IgD-negative memory B cell (primary cell): Measurements from ENCODE around the gene CHCHD6. TPM values are rescaled to one million over a fixed set of nuclear protein-coding genes. Genes with fewer than 3 reads are reported as not detected.

ENCODE experiments used
- H3K27ac Mint-ChIP-seq, 3 donors: one replicate each; pipeline ENCODE4 v1.8.0; 2020 to 2022; ENCODE audit warnings: mild to moderate bottlenecking in 3 of 3, mixed read lengths in 3 of 3, moderate library complexity in 1 of 3
- H3K27me3 Mint-ChIP-seq: one replicate; pipeline ENCODE4 v1.8.0; 2021; ENCODE audit warnings: mixed read lengths
- H3K36me3 Mint-ChIP-seq: one replicate; pipeline ENCODE4 v1.8.0; 2020; ENCODE audit warnings: mild to moderate bottlenecking, mixed read lengths
- H3K4me1 Mint-ChIP-seq, 3 donors: one replicate each; pipeline ENCODE4 v1.8.0; 2020 to 2022; ENCODE audit warnings: mixed read lengths in 3 of 3, mild to moderate bottlenecking in 1 of 3
- H3K4me3 Mint-ChIP-seq, 4 donors: one replicate each; pipeline ENCODE4 v1.8.0; 2020 to 2022; ENCODE audit warnings: mild to moderate bottlenecking in 4 of 4, mixed read lengths in 4 of 4, moderate library complexity in 3 of 4
- H3K9me3 Mint-ChIP-seq, 3 donors: one replicate each; pipeline ENCODE4 v1.8.0; 2020 to 2021; ENCODE audit warnings: mixed read lengths in 3 of 3, mild to moderate bottlenecking in 1 of 3
- polyA plus RNA-seq: library from polyadenylated mRNA; unstranded; fragments of 300-500 nt; fragmentation: Illumina TruSeq; gene quantifications from one replicate; pipeline ENCODE4 v1.2.3, GENCODE V29; 2021

The CHCHD6 gene
- polyA plus RNA-seq, 1 donor from 2014 or later, result 16.6 TPM

DNA sequence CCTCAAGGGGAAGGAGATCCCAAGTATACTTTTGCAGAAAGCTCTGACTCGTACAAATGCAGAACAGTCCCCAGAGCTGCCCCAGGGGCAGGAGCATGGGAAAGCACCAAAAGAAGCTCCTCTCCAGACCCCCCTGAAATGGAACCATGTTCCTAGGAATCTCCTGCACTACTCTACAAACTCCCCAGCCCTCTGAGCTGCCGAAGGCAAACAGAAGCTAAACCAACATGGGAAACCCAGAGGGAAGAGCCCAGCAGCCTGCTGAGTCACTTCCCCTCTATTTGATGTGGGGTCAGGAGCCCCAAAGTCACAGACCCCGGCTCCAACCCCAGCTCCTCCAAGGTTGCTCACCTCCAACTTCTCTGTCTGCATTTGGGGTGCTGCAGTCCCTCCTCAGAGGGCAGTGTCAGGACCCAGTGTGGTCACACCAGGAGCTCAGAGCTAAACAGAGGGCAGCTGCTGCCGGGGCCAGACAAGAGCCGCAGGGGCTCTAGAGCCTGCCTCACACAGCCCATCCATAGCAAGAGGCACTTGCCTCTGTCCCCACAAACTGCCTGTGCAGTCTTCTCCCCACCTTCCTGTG, 275.1 kb downstream of the CHCHD6 start:
- H3K4me3 Mint-ChIP-seq, result no peak overlapping the region
- H3K27ac Mint-ChIP-seq, result peak overlapping the region in 2 of 3 donors; percentile 85 to 89
- peaks cover 5 to 15% (median 9%) of the 10 kb centered on the region in 3 donors for H3K9me3 Mint-ChIP-seq
- peaks cover 2% of the 10 kb centered on the region for H3K36me3 Mint-ChIP-seq
- peaks cover 30% of the 10 kb centered on the region for H3K27me3 Mint-ChIP-seq
- H3K4me1 Mint-ChIP-seq, result peaks cover 5 to 16% (median 10%) of the 10 kb centered on the region in 3 donors

DNA sequence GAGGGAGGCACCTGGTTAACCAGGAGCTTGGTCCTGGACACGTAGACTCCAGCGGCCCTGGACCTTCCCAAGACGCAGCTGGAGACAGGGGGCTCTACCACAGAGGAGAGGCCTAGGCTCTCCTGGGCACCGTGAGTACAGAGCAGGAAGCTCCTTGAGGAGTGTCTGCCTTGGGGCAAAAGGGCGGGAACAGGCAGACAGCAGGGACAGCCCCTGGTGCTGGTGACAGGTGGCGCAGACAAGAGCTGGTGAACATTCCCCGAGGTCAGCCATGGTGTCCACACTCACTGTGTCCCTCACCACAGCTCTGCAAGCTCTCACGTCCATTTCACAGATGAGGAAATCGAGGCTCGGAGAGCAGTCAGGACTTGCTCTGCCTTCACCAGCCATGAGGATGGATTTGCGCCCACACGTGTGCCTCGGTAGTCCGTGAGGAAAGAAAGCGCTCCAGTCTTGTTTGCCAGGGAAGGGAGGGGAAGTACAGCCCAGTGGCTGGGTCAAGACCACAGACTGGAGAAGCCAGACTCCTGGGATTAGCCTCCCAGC, 276.3 kb downstream of the CHCHD6 start:
- peaks cover 32% of the 10 kb centered on the region for H3K27me3 Mint-ChIP-seq
- no peaks in the 10 kb centered on the region for H3K36me3 Mint-ChIP-seq
- peaks cover 5 to 16% (median 10%) of the 10 kb centered on the region in 3 donors for H3K4me1 Mint-ChIP-seq
- H3K27ac Mint-ChIP-seq, result peak overlapping the region in 1 of 3 donors; percentile 100
- peaks cover 0 to 3% (median 0%) of the 10 kb centered on the region in 3 donors for H3K9me3 Mint-ChIP-seq
- H3K4me3 Mint-ChIP-seq, result peak overlapping the region in 3 of 4 donors; percentile 13 to 76 (median 32)

GRCh38 chr3:126982126-126982470, 278.1 kb downstream of the CHCHD6 start:
- peak overlapping the region; percentile 96 to 100 (median 99) for H3K27ac Mint-ChIP-seq
- H3K27me3 Mint-ChIP-seq, result peaks cover 26% of the 10 kb centered on the region

DNA sequence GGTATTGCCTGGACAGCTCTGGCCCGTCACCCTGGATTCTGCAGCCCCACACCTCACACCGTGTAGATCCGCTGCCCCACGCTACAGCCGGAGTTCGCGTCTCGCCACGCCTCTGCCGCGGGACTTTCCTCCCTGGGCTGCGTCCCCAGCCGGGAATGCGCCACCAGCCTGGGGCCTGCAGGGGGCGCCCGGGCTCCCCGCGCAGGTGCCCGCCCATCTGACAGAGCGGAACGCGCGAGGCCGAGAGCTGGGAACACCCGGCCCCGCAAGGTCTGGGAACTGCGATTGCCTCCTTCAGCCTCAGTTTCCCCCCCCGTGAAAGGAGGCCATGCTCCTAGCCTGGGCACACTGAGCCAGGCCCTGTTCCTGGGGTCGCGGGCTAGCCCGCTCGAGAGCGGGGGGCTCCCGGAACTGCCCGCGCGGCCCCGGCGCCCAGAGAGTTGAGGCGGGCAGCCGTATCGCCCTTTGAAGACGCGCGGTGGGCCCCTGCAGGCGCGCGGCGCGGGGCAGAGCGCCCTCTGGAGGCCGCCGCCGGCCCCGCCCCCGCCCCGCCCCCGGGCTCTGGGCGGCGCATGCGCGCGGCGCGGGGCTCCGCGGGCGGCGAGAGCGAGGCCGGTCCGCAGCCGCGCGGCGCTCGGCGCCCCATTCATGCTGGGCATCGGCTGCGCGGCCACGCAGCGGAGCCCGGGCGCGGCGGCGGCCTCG, 278.6 kb downstream of the CHCHD6 start, which contains the start of gene PLXNA1:
TSS of gene PLXNA1 (plus strand) at position 645 of the 705 bp plus-strand sequence. CDS start 5,479 bp downstream, outside the sequence.
- H3K4me3 Mint-ChIP-seq, result peak within 1 kb of the TSS; percentile 88 to 98 (median 94)
- peaks cover 26% of the 10 kb centered on the region for H3K27me3 Mint-ChIP-seq
- no peaks in the 10 kb centered on the region for H3K36me3 Mint-ChIP-seq
- H3K27ac Mint-ChIP-seq, result peak within 1 kb of the TSS; percentile 96 to 100 (median 99)
- H3K4me1 Mint-ChIP-seq, result peaks cover 5 to 16% (median 10%) of the 10 kb centered on the region in 3 donors
- H3K9me3 Mint-ChIP-seq, result no peaks in the 10 kb centered on the region

More at GRCh38 chr3:126982126-126982470, 278.1 kb downstream of the CHCHD6 start:
- peak overlapping the region; percentile 88 to 98 (median 94) for H3K4me3 Mint-ChIP-seq
- no peaks in the 10 kb centered on the region for H3K9me3 Mint-ChIP-seq
- H3K4me1 Mint-ChIP-seq, result peaks cover 5 to 16% (median 10%) of the 10 kb centered on the region in 3 donors
- H3K36me3 Mint-ChIP-seq, result no peaks in the 10 kb centered on the region

DNA sequence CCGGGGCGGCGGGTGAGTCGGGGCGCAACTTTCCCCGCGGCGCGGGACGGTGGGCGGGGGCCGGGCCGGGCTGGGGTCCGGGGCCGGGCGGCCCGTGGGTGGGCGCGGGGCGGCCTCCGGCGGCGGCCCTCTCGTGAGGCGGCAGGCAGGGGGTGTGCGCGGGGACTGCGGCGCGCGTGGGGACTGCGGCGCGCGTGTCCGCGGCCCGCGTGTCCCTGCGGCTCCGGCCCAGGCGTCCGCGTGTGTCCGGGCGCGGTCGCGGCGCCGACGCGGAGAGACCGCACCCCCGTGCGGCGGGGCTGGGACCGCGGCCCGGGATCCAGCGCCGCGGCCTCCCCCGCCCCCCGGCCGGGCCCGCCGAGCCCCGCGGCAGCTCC, 279.2 kb downstream of the CHCHD6 start:
- no peak overlapping the region for H3K27ac Mint-ChIP-seq

DNA sequence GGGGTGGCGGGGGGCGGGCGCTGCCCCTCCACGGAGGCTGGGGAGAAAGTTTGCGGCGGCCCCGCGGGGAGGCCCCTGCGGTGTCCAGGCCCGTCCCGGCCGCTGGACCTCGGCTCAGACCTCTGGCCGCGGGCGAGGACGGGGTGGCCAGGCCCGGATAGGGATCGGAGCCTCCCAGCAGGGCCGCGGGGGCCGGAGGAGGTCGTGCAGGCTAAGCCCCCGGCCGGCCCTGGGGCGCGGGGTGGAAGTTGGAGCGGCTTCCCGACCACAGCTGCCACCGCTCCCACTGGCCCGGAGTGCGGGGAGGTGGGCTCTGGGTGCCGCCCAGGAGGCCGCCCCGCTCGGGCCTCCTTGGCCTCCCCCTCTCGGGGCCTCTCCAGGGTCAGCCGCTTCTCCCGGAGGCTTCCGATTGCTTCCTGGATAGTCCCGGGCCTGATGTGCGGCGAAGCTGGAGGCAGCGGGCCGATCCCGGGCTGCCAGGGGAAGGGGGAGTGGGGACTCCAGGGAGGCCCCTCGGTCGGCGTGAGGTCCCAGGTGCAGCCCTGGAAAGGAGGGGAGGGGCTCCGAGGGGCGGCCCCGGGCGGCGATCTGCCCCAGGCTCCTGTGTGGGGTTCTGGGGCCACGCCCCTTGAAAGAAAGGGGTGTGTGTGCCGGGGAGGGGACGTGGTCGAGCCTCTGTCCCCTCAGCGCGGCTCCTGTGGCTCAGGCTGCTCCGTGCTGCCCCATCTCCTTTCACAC, 279.8 kb downstream of the CHCHD6 start:
- Mint-ChIP-seq H3K27me3 (peaks cover 23% of the 10 kb centered on the region), H3K4me3 (peak overlapping the region in 3 of 4 donors; percentile 20 to 51 (median 41)), H3K4me1 (peaks cover 5 to 16% (median 10%) of the 10 kb centered on the region in 3 donors), H3K9me3 (no peaks in the 10 kb centered on the region), H3K36me3 (no peaks in the 10 kb centered on the region), H3K27ac (peak overlapping the region in 1 of 3 donors; percentile 83)

More for the DNA sequence above, 279.2 kb downstream of the CHCHD6 start:
- Mint-ChIP-seq H3K4me1 (peaks cover 5 to 16% (median 10%) of the 10 kb centered on the region in 3 donors), H3K9me3 (no peaks in the 10 kb centered on the region), H3K27me3 (peaks cover 23% of the 10 kb centered on the region), H3K4me3 (no peak overlapping the region), H3K36me3 (no peaks in the 10 kb centered on the region)

GRCh38 chr3:126984391-126985131, 280.5 kb downstream of the CHCHD6 start:
- peak overlapping the region in 1 of 3 donors; percentile 83 for H3K27ac Mint-ChIP-seq

GRCh38 chr3:126985132-126985985, 281.3 kb downstream of the CHCHD6 start:
- Mint-ChIP-seq H3K27ac (peak overlapping the region in 1 of 3 donors; percentile 83), H3K4me3 (peak overlapping the region in 3 of 4 donors; percentile 21 to 70 (median 65)), H3K9me3 (no peaks in the 10 kb centered on the region), H3K27me3 (peaks cover 14% of the 10 kb centered on the region), H3K4me1 (peaks cover 7 to 12% (median 10%) of the 10 kb centered on the region in 3 donors), H3K36me3 (peaks cover 2% of the 10 kb centered on the region)

More at GRCh38 chr3:126984391-126985131, 280.5 kb downstream of the CHCHD6 start:
- peaks cover 7 to 16% (median 10%) of the 10 kb centered on the region in 3 donors for H3K4me1 Mint-ChIP-seq
- H3K27me3 Mint-ChIP-seq, result peaks cover 21% of the 10 kb centered on the region
- peaks cover 2% of the 10 kb centered on the region for H3K36me3 Mint-ChIP-seq
- H3K9me3 Mint-ChIP-seq, result no peaks in the 10 kb centered on the region
- H3K4me3 Mint-ChIP-seq, result peak overlapping the region; percentile 41 to 70 (median 62)

- H3K27me3 Mint-ChIP-seq, result peaks cover 11% of the 10 kb centered on the region
- H3K36me3 Mint-ChIP-seq, result peaks cover 2% of the 10 kb centered on the region
- H3K4me3 Mint-ChIP-seq, result peak overlapping the region in 1 of 4 donors; percentile 70
- H3K4me1 Mint-ChIP-seq, result peaks cover 7 to 12% (median 10%) of the 10 kb centered on the region in 3 donors
- no peaks in the 10 kb centered on the region for H3K9me3 Mint-ChIP-seq
- H3K27ac Mint-ChIP-seq, result peak overlapping the region in 1 of 3 donors; percentile 83
These were observed 282.0 kb downstream of the CHCHD6 start for GRCh38 chr3:126986001-126986400.

- peaks cover 2% of the 10 kb centered on the region for H3K36me3 Mint-ChIP-seq
- peak overlapping the region in 1 of 3 donors; percentile 56 for H3K27ac Mint-ChIP-seq
- H3K4me1 Mint-ChIP-seq, result peaks cover 2 to 3% (median 3%) of the 10 kb centered on the region in 3 donors
- no peaks in the 10 kb centered on the region for H3K9me3 Mint-ChIP-seq
- H3K27me3 Mint-ChIP-seq, result peaks cover 6% of the 10 kb centered on the region
- peak overlapping the region in 1 of 4 donors; percentile 9 for H3K4me3 Mint-ChIP-seq
These were observed 283.1 kb downstream of the CHCHD6 start for GRCh38 chr3:126987129-126987528.

- Mint-ChIP-seq H3K27ac (peak overlapping the region in 1 of 3 donors; percentile 56), H3K27me3 (peaks cover 3% of the 10 kb centered on the region), H3K4me1 (peaks cover 0 to 2% (median 0%) of the 10 kb centered on the region in 3 donors), H3K4me3 (peak overlapping the region in 2 of 4 donors; percentile 9 to 44), H3K36me3 (peaks cover 2% of the 10 kb centered on the region), H3K9me3 (no peaks in the 10 kb centered on the region)
These were observed 283.6 kb downstream of the CHCHD6 start for GRCh38 chr3:126987596-126987995.

GRCh38 chr3:126988451-126989021, 284.5 kb downstream of the CHCHD6 start:
- Mint-ChIP-seq H3K4me3 (no peak overlapping the region), H3K4me1 (peaks cover 0 to 2% (median 0%) of the 10 kb centered on the region in 3 donors), H3K27ac (peak overlapping the region in 1 of 3 donors; percentile 53), H3K27me3 (peaks cover 3% of the 10 kb centered on the region), H3K36me3 (peaks cover 2% of the 10 kb centered on the region), H3K9me3 (no peaks in the 10 kb centered on the region)
